Ishikawa (cell line): ENCODE data around the gene MTOR.

Experiments used
- EP300 ChIP-seq: IDR thresholded peaks from 2 replicates; pipeline ENCODE4 v1.6.1; 2012; ENCODE audit warnings: borderline replicate concordance
- RAD21 ChIP-seq: IDR thresholded peaks from 2 replicates; pipeline ENCODE4 v1.6.1; 2012; ENCODE audit warnings: low read depth
- ZBTB7A ChIP-seq: IDR thresholded peaks from 2 replicates; pipeline ENCODE4 v1.6.1; 2012; ENCODE audit warnings: low read depth

GRCh38 chr1:11233208-11233607 is 29.1 kb downstream of the MTOR start:
- TF ChIP-seq EP300: no peak
- TF ChIP-seq ZBTB7A: no peak
- TF ChIP-seq RAD21: no peak
